Measurements from ENCODE around the gene LDB2. TPM values are rescaled to one million over a fixed set of nuclear protein-coding genes. Genes with fewer than 3 reads are reported as not detected.

The LDB2 gene
- total RNA-seq, 1 experiment from 2014 or later: not detected

- Histone ChIP-seq H3K27ac (no peak overlapping the region), H3K79me2 (ENCODE audit: low read depth) (no peaks in the 10 kb centered on the region), H3K4me2 (no peak overlapping the region), H3K4me1 (replicated peaks; ENCODE audit: insufficient read depth) (no peaks in the 10 kb centered on the region), H3K4me3 (no peak overlapping the region), H3F3A (ENCODE audit: insufficient read depth, low read depth) (no peaks in the 10 kb centered on the region), H3K9me2 (ENCODE audit: insufficient read depth) (no peaks in the 10 kb centered on the region), H4K20me1 (ENCODE audit: insufficient read depth) (no peaks in the 10 kb centered on the region), H3K36me3 (ENCODE audit: low read depth) (no peaks in the 10 kb centered on the region), H2AFZ (no peak overlapping the region), H3K27me3 (ENCODE audit: insufficient read depth, low read depth) (no peaks in the 10 kb centered on the region; the same call in 1 of the 2 replicates), H3K9me3 (ENCODE audit: insufficient read depth, low read depth) (no peaks in the 10 kb centered on the region)
- BruUV-seq (replicated peaks): no TSS peak
- no peak for TF ChIP-seq EZH2 (IDR thresholded peaks at IDR 0.05; ENCODE audit: low read depth)
- TF ChIP-seq CTCF (conservative IDR thresholded peaks at IDR 0.05): no peak
- no peak for DNase-seq
- ChIA-PET CTCF (no interaction called here), POLR2A (ENCODE audit: unreplicated experiment) (no interaction called here)
- intact Hi-C loops (cut with micrococcal nuclease; ENCODE audit: unreplicated experiment): no loop called here
Observed at GRCh38 chr4:16594128-16594527, 304.3 kb downstream of the LDB2 start.

- Histone ChIP-seq H3K9me2 (ENCODE audit: insufficient read depth) (no peaks in the 10 kb centered on the region), H3K36me3 (ENCODE audit: low read depth) (no peaks in the 10 kb centered on the region), H3K9me3 (ENCODE audit: insufficient read depth, low read depth) (no peaks in the 10 kb centered on the region), H4K20me1 (ENCODE audit: insufficient read depth) (no peaks in the 10 kb centered on the region), H2AFZ (no peak overlapping the region), H3F3A (ENCODE audit: insufficient read depth, low read depth) (no peaks in the 10 kb centered on the region), H3K4me1 (replicated peaks; ENCODE audit: insufficient read depth) (no peaks in the 10 kb centered on the region), H3K4me2 (no peak overlapping the region), H3K27me3 (ENCODE audit: insufficient read depth, low read depth) (no peaks in the 10 kb centered on the region; the same call in 1 of the 2 replicates), H3K27ac (no peak overlapping the region), H3K4me3 (no peak overlapping the region), H3K79me2 (ENCODE audit: low read depth) (no peaks in the 10 kb centered on the region)
- DNase-seq: no peak
- no TSS peak for BruUV-seq (replicated peaks)
- CTCF ChIA-PET: no interaction called here
- TF ChIP-seq EZH2 (IDR thresholded peaks at IDR 0.05; ENCODE audit: low read depth): no peak
- no peak for TF ChIP-seq CTCF (conservative IDR thresholded peaks at IDR 0.05)
- POLR2A ChIA-PET (ENCODE audit: unreplicated experiment): no interaction called here
- intact Hi-C loops (cut with micrococcal nuclease; ENCODE audit: unreplicated experiment): no loop called here
Observed at GRCh38 chr4:16593386-16593785, 305.1 kb downstream of the LDB2 start.

GRCh38 chr4:16591272-16591826, 307.1 kb downstream of the LDB2 start:
- no TSS peak for BruUV-seq (replicated peaks)
- ChIA-PET POLR2A (ENCODE audit: unreplicated experiment) (no interaction called here), CTCF (no interaction called here)
- Histone ChIP-seq H3K9me3 (ENCODE audit: insufficient read depth, low read depth) (no peaks in the 10 kb centered on the region), H3K9me2 (ENCODE audit: insufficient read depth) (no peaks in the 10 kb centered on the region), H2AFZ (no peak overlapping the region), H3K79me2 (ENCODE audit: low read depth) (no peaks in the 10 kb centered on the region), H3K27ac (no peak overlapping the region), H3K4me1 (replicated peaks; ENCODE audit: insufficient read depth) (no peaks in the 10 kb centered on the region), H3K36me3 (ENCODE audit: low read depth) (no peaks in the 10 kb centered on the region), H3K27me3 (ENCODE audit: insufficient read depth, low read depth) (no peaks in the 10 kb centered on the region; the same call in 1 of the 2 replicates), H4K20me1 (ENCODE audit: insufficient read depth) (no peaks in the 10 kb centered on the region), H3K4me3 (no peak overlapping the region), H3F3A (ENCODE audit: insufficient read depth, low read depth) (no peaks in the 10 kb centered on the region), H3K4me2 (no peak overlapping the region)
- intact Hi-C loops (cut with micrococcal nuclease; ENCODE audit: unreplicated experiment): no loop called here
- DNase-seq: no peak
- TF ChIP-seq EZH2 (IDR thresholded peaks at IDR 0.05; ENCODE audit: low read depth): no peak
- TF ChIP-seq CTCF (conservative IDR thresholded peaks at IDR 0.05): no peak
